GM12892 (cell line): ENCODE measurements around the gene IL10. TPM values are rescaled to one million over a fixed set of nuclear protein-coding genes. Genes with fewer than 3 reads are reported as not detected.
A peak's percentile ranks its signal among the peaks of the same experiment; 100 is the strongest.

Experiments
- DNase-seq: peaks from one replicate; pipeline ENCODE4 v3.0.0; 2011; ENCODE audit not compliant: insufficient read length
- FAIRE-seq: peaks from 2 replicates; lab custom pipeline; 2011; peaks lifted over from hg19 to GRCh38; lab: Jason Lieb, UNC
- POLR2A ChIP-seq: IDR thresholded peaks from 2 replicates; pipeline ENCODE4 v1.6.1; 2011; ENCODE audit warnings: low read depth, low read length, control low read depth
- POLR2AphosphoS5 ChIP-seq: IDR thresholded peaks from 2 replicates; pipeline ENCODE4 v1.6.1; 2011; ENCODE audit warnings: low read depth, low read length, control low read depth
- TAF1 ChIP-seq: IDR thresholded peaks from 2 replicates; pipeline ENCODE4 v1.6.1; 2011; ENCODE audit warnings: low read depth, mild to moderate bottlenecking, control low read depth, low read length, borderline replicate concordance
- polyA plus RNA-seq: library from polyadenylated mRNA; unstranded; fragments of >200 nt; gene quantifications from one replicate; pipeline ENCODE4 v1.2.1, GENCODE V29; 2012; ENCODE audit warnings: missing spikeins, inconsistent platforms; ENCODE audit not compliant: missing spikeins

IL10 gene
- 5.2 TPM for polyA plus RNA-seq

- DNase-seq (no peak), FAIRE-seq (peak; percentile 27)
- TF ChIP-seq POLR2AphosphoS5 (no peak), TAF1 (no peak), POLR2A (no peak)
Observed at GRCh38 chr1:206772243-206772937, at the start of gene IL10. IL10 (minus strand) TSS chr1:206772494; CDS start chr1:206772435, 59 bp downstream.

- no peak for TF ChIP-seq POLR2A
- no peak for TF ChIP-seq POLR2AphosphoS5
- no peak for TF ChIP-seq TAF1
- no peak for FAIRE-seq
- DNase-seq = no peak
Observed at GRCh38 chr1:206821493-206821892, 49.2 kb upstream of the IL10 start.

DNA sequence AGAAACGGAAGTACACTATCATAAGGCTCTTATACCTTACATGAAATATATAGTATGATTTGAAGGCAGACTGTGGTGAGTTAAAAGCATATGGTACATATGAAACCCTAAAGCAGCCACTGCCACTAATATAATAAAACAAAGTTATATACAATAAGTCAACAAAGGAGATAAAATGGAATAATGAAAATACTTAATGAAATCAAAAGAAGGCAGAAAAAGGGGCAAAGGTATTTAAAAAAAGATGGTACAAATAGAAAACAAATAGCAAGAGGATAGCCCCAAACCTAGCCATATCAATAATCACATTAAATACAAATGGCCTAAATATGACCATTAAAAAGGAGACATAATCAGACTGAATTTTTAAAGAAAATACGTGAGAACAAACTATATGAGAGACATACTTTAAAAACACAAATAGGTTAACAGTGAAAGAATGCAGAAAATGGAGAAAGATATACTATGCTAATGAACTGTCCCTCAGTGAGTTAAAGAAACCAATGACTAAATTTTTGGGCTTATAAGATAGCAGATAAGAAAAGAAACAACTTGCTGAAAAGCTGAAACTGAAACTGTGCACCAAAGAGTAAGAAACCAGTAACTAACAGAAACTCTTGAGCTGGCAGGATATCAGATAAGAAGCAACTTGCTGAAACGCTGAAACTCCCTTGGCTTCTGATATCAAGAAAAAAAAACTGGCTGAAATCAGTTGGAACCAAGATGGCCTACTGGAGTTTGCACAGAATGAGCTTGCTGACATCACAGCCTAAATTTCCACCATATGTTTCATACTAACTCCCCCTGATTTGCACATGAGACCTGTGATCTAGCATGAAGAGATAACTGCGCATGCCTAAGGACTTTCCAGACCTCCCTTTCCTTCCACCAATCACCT is 44.3 kb upstream of the IL10 start:
- FAIRE-seq (peak; percentile 90), DNase-seq (no peak)
- TF ChIP-seq POLR2A (no peak), TAF1 (no peak)

DNA sequence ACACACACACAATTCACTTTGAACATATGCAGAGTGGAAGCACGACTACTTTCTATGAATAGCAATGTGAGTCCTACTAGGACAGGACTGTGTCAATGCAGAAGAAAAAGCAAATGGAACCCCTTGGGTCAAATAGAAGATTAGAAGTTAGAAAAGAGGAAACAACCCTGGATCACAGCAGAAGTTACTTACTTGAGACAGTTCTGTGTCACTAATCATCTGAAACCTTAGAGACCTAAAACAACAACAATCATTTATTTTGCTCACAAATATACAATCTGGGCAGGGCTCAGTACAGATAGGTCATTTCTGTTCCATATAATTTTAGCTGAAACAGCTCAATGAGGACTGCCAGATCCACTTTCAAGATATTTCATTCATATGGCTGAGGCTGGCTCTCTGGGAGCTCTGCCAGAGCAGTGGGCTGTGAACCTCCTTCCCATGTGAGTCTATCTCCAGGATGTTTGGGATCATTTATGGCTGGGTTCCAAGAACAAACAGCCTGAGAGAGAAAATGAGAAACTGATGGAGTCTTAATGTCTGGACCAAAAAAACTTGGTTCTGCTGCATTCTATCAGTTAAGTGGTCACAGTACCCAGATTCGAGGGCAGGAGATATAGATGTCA is 42.5 kb upstream of the IL10 start:
- FAIRE-seq = peak; percentile 94
- DNase-seq = no peak
- TF ChIP-seq POLR2A (no peak), POLR2AphosphoS5 (no peak), TAF1 (no peak)

GRCh38 chr1:206812471-206812870 is 40.2 kb upstream of the IL10 start:
- no peak for FAIRE-seq
- TF ChIP-seq POLR2A = no peak
- TF ChIP-seq POLR2AphosphoS5 = no peak
- no peak for TF ChIP-seq TAF1

GRCh38 chr1:206809504-206810084 is 37.3 kb upstream of the IL10 start:
- DNase-seq (no peak), FAIRE-seq (peak; percentile 81)
- no peak for TF ChIP-seq TAF1
- no peak for TF ChIP-seq POLR2A
- TF ChIP-seq POLR2AphosphoS5 = no peak

More at GRCh38 chr1:206812471-206812870, 40.2 kb upstream of the IL10 start:
- DNase-seq = no peak

DNA sequence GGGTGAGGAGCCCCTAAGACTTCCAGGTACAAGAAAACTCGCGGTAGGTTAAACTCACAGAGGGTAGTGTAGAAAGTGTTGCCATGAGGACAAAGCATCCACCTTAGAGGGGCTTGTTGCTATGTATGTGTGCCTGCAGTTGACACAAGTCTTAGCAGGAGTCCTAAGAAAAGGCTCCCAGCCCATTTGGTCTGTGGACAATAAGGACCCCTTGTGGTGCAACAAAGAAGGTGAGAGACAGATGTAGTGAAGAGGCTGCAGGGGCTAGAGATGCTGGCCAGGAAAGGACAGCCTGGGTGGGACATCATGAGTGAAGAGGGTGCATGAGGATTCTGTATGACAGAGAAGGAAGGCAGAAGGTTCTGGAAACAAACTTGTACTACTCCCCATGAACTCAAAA is 36.3 kb upstream of the IL10 start:
- FAIRE-seq (peak; percentile 65), DNase-seq (no peak)
- TF ChIP-seq TAF1 (no peak), POLR2AphosphoS5 (no peak), POLR2A (no peak)

DNA sequence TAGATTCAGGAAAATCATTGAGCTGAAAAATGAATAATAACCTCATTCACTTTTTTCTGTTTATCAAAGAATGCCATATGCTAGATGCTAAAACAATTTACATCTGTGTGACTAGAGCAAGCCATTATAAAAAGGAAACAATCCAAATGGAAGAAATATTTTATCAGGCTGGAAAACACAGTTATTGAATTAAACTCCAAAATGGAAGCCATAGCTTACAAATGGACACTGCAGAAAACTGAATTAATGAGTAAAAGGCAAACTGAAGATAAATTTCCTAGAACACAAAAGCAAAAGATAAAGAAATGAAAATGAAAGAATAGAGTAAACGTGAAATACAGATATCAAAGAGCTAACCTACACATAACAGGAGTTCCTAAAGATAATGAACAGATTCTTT is 33.1 kb upstream of the IL10 start:
- FAIRE-seq = no peak
- DNase-seq = no peak
- TF ChIP-seq TAF1 (no peak), POLR2A (no peak), POLR2AphosphoS5 (no peak)

GRCh38 chr1:206804156-206804737 is 32.0 kb upstream of the IL10 start:
- no peak for FAIRE-seq
- DNase-seq = no peak
- TF ChIP-seq POLR2A (no peak), POLR2AphosphoS5 (no peak), TAF1 (no peak)

DNA sequence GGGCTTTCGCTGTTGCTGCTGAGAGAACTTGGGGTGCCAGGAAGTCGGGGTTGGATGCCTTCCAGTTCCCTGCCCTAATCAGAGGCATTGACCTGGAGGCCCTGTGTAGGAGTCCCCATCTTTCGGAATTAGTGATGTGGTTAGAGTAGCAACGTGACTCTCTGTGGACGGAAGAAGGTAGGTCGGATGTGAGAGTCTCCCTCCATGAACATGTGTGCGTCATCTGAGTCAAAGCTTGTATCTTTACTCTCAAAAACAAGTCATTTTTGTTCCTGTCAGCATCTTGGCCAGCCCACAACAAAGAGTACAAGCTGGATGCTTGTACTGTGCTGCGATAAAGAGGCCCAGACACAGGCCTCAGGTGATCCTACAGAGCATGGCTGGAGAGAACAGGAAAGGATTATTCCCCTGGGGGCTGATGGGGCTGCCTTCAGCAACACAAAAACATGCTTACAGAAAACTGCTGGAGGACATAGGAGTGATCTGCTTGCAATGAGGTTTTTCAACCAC is 31.0 kb upstream of the IL10 start:
- TF ChIP-seq POLR2A (no peak), POLR2AphosphoS5 (no peak), TAF1 (no peak)
- DNase-seq = peak; percentile 34
- peak; percentile 97 for FAIRE-seq
